ENCODE data around the gene TASP1. TPM values are rescaled to one million over a fixed set of nuclear protein-coding genes. Genes with fewer than 3 reads are reported as not detected.
"Not testable (repeated sequence)": the region's sequence is repeated elsewhere in the genome, so short reads cannot be mapped to it uniquely, and the experiment has no call there.

Gene TASP1
- total RNA-seq, 4 donors from 2014 or later: 3.0 to 18.1 (median 12.9) TPM

DNA sequence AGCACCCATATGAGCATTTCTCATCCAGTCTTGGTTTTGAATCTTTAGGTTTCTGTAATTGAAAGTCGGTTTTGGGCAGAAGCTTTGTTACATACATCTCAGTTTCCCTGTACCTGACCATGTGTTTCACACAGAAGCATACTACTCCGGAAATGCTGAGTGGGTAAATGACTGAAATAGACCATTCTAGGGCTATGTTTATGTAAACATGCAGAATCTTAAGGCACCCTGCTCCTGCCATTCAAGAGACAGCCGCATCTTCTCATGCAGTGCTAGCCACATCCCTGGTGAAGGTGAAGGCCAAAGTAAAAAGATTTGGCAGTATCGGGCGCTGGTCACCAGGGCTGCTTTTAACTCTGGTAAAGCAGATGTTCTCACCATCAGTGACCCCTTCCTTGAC is 246.3 kb downstream of the TASP1 start:
- intact Hi-C loops (cut with DNase I; ENCODE audit: low total_unique reads): no loop called here
- Histone ChIP-seq H3K36me3 (peaks cover 0 to 10% (median 0%) of the 10 kb centered on the region in 4 donors), H3K4me3 (no peak overlapping the region), H3K27ac (no peak overlapping the region), H3K27me3 (no peaks in the 10 kb centered on the region), H3K4me1 (no peaks in the 10 kb centered on the region), H3K9me3 (no peaks in the 10 kb centered on the region)
- WGBS, 2 donors (ENCODE audit: low coverage in 1 of 2): 83 to 99% methylated on average over 1 to 5 of the region's 5 CpGs
- in situ Hi-C loops (cut with MboI; ENCODE audit: low pct_ligation_motif_present in 1 of 4, low pct_unique_long_range_greater_than_20kb in 1 of 4, low sequenced_read_pairs in 3 of 4): no loop called here
- TF ChIP-seq POLR2AphosphoS5 (IDR thresholded peaks at IDR 0.05) (no peak), CTCF (IDR thresholded peaks at IDR 0.05) (no peak), POLR2A (IDR thresholded peaks at IDR 0.05) (no peak), EP300 (IDR thresholded peaks at IDR 0.05; ENCODE audit: low read depth) (no peak)
- DNase-seq: no peak

DNA sequence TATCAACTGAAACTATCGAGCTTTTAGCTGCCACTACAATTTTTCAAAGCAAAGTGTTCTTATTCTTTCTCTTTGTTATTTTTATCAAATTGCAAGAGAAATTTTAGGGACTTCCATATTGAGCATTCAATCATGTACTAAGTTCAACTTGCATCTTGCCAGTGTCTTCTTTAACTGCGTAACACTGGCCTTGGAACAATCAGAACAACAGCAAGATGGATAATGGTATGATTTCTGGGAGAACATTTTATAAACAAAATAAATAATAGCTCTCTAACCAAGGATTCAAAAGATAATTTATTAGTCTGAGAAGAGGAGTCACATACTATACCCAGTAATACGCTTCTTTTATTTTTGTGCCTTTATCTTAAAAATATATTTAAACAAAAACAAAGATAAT is 249.6 kb downstream of the TASP1 start:
- no peak for DNase-seq
- in situ Hi-C loops (cut with MboI; ENCODE audit: low pct_ligation_motif_present in 1 of 4, low pct_unique_long_range_greater_than_20kb in 1 of 4, low sequenced_read_pairs in 3 of 4) (no loop called here), intact Hi-C loops (cut with DNase I; ENCODE audit: low total_unique reads) (no loop called here)
- no peaks in the 10 kb centered on the region for H3K27me3 ChIP-seq
- TF ChIP-seq POLR2A (IDR thresholded peaks at IDR 0.05) (no peak), EP300 (IDR thresholded peaks at IDR 0.05; ENCODE audit: low read depth) (no peak), CTCF (IDR thresholded peaks at IDR 0.05) (no peak), POLR2AphosphoS5 (IDR thresholded peaks at IDR 0.05) (no peak)
- H3K27ac ChIP-seq: no peak overlapping the region
- no peaks in the 10 kb centered on the region for H3K4me1 ChIP-seq
- no peak overlapping the region for H3K4me3 ChIP-seq
- H3K9me3 ChIP-seq: no peaks in the 10 kb centered on the region
- H3K36me3 ChIP-seq: peaks cover 0 to 12% (median 0%) of the 10 kb centered on the region in 4 donors
- WGBS, 2 donors (ENCODE audit: low coverage in 1 of 2): 92% methylated on average over 3 of the region's 3 CpGs

DNA sequence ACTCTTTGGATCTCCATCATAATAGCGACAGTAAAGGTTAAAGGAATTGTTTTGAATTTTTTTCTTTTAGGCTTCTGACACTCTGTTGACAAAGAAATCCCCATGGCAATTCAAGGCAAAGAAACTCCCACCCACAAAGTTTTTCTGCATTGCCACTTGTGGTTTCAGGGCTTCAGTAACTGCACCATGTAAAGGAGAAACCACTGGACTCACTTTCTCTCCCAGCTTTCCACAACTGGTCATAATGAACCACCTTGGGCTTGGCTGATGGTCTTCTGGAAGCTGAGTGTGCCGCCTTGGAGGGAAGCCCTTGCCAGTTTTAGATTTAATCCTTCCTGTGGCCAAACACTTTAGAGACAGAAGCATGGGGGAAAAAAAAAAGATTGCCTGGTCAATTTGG is 254.6 kb downstream of the TASP1 start:
- TF ChIP-seq POLR2AphosphoS5 (IDR thresholded peaks at IDR 0.05): no peak
- no peak for TF ChIP-seq POLR2A (IDR thresholded peaks at IDR 0.05)
- no peak for TF ChIP-seq CTCF (IDR thresholded peaks at IDR 0.05)
- no peak for TF ChIP-seq EP300 (IDR thresholded peaks at IDR 0.05; ENCODE audit: low read depth)
- Histone ChIP-seq H3K9me3 (peaks cover 3 to 9% of the 10 kb centered on the region in 2 donors), H3K4me1 (no peaks in the 10 kb centered on the region), H3K27me3 (no peaks in the 10 kb centered on the region), H3K27ac (no peak overlapping the region), H3K4me3 (no peak overlapping the region), H3K36me3 (peaks cover 0 to 12% (median 0%) of the 10 kb centered on the region in 4 donors)
- in situ Hi-C loops (cut with MboI; ENCODE audit: low pct_ligation_motif_present in 1 of 4, low pct_unique_long_range_greater_than_20kb in 1 of 4, low sequenced_read_pairs in 3 of 4): no loop called here
- intact Hi-C loops (cut with DNase I; ENCODE audit: low total_unique reads): no loop called here
- DNase-seq: no peak
- 81 to 100% methylated on average over 1 to 2 of the region's 2 CpGs for WGBS, 2 donors (ENCODE audit: low coverage in 1 of 2)

GRCh38 chr20:13382786-13383185 is 255.9 kb downstream of the TASP1 start:
- in situ Hi-C loops (cut with MboI; ENCODE audit: low pct_ligation_motif_present in 1 of 4, low pct_unique_long_range_greater_than_20kb in 1 of 4, low sequenced_read_pairs in 3 of 4): no loop called here
- intact Hi-C loops (cut with DNase I; ENCODE audit: low total_unique reads): no loop called here
- Histone ChIP-seq H3K27me3 (no peaks in the 10 kb centered on the region), H3K9me3 (peaks cover 6 to 12% of the 10 kb centered on the region in 2 donors), H3K36me3 (peaks cover 0 to 6% (median 0%) of the 10 kb centered on the region in 4 donors), H3K4me1 (no peaks in the 10 kb centered on the region), H3K27ac (no peak overlapping the region), H3K4me3 (no peak overlapping the region)
- DNase-seq: no peak
- 88% methylated on average over 3 of the region's 3 CpGs for WGBS, 2 donors (ENCODE audit: low coverage in 1 of 2)
- TF ChIP-seq POLR2AphosphoS5 (IDR thresholded peaks at IDR 0.05): no peak
- TF ChIP-seq POLR2A (IDR thresholded peaks at IDR 0.05): no peak
- TF ChIP-seq CTCF (IDR thresholded peaks at IDR 0.05): no peak
- TF ChIP-seq EP300 (IDR thresholded peaks at IDR 0.05; ENCODE audit: low read depth): no peak

GRCh38 chr20:13380497-13381229 is 258.1 kb downstream of the TASP1 start:
- peaks cover 12 to 16% of the 10 kb centered on the region in 2 donors for H3K9me3 ChIP-seq
- in situ Hi-C loops (cut with MboI; ENCODE audit: low pct_ligation_motif_present in 1 of 4, low pct_unique_long_range_greater_than_20kb in 1 of 4, low sequenced_read_pairs in 3 of 4); H3K4me1 ChIP-seq; H3K27ac ChIP-seq; DNase-seq; H3K27me3 ChIP-seq; H3K4me3 ChIP-seq; H3K36me3 ChIP-seq; intact Hi-C loops (cut with DNase I; ENCODE audit: low total_unique reads): not testable (repeated sequence)
- 97% methylated on average over 11 of the region's 11 CpGs; no CpG with 5 or more reads in 1 of the 2 donors for WGBS, 2 donors (ENCODE audit: low coverage in 1 of 2)

Data from transverse colon (tissue), 4 donors.